ENCODE results near the gene NSF. TPM values are rescaled to one million over a fixed set of nuclear protein-coding genes. Genes with fewer than 3 reads are reported as not detected.

The NSF gene
- total and polyA plus RNA-seq, 2 donors (not counting 3 experiments of a cell fraction or from before 2014, with no cell fraction given) = 18.5 to 43.7 TPM

DNA sequence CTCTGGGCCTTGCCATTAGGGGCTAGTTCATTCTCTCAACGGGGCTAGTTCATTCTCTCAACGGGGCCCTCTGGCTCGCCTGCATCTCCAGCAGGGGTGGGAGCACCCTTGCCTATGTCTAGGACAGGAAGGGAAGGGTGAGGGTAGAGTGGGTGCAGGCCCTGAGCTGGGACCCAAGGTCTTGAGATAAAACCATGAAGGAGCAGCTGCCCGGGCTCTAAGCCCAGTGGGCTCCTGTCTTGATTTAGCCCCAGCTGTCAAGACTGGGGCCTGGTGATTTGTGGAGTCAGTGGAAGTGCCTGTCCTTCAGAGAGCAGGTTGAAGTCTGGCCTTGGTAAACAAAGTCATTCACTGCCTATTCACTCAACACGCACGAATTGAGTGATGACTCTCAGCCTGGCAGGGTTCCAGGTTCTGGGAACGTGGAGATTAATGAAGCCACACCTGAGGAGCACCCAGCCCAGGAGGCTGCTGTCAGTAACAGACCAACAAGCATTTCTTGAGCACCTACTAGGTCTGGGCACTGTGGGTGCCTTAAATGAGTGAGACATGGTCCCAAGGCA, 192.6 kb downstream of the NSF start:
- Histone ChIP-seq H3K9me3 (replicated peaks; ENCODE audit: control insufficient read depth, insufficient read depth, low read length) (no peaks in the 10 kb centered on the region), H3K4me3 (replicated peaks in 1 of 3; ENCODE audit: insufficient read depth in 1 of 3, low read depth in 1 of 3, low read length in 3 of 3) (no peak overlapping the region), H3K27me3 (ENCODE audit: control insufficient read depth in 2 of 2, insufficient read depth in 2 of 2, low read length in 2 of 2) (no peaks in the 10 kb centered on the region), H3K79me2 (ENCODE audit: control insufficient read depth, insufficient read depth, low read length) (no peaks in the 10 kb centered on the region), H4K20me1 (replicated peaks; ENCODE audit: control insufficient read depth, extremely low read depth, insufficient read depth, low read length) (no peaks in the 10 kb centered on the region), H3K9ac (replicated peaks; ENCODE audit: extremely low read depth, insufficient read depth, low read length) (no peak overlapping the region), H3K4me2 (ENCODE audit: insufficient read depth, low read length) (no peak overlapping the region), H2AFZ (ENCODE audit: low read depth, low read length) (no peak overlapping the region), H3K27ac (ENCODE audit: insufficient read depth, low read depth, low read length) (no peak overlapping the region), H3K36me3 (ENCODE audit: control insufficient read depth in 2 of 2, extremely low read depth in 1 of 2, insufficient read depth in 2 of 2, low read length in 2 of 2) (no peaks in the 10 kb centered on the region), H3K4me1 (ENCODE audit: control insufficient read depth, extremely low read depth, insufficient read depth, low read length) (no peaks in the 10 kb centered on the region), H3K9me1 (replicated peaks; ENCODE audit: control insufficient read depth, extremely low read depth, insufficient read depth, low read length) (no peaks in the 10 kb centered on the region)
- intact Hi-C loops (cut with micrococcal nuclease) = loop anchor here (10.0 kb wide), 1 partner anchor 52 kb away; no protein-coding TSS in a partner anchor
- TF ChIP-seq EZH2 (IDR thresholded peaks at IDR 0.05; ENCODE audit: borderline replicate concordance, low read depth, low read length, severe bottlenecking) (no peak), POLR2A (IDR thresholded peaks at IDR 0.05; ENCODE audit: low read depth, low read length) (no peak), GATA2 (IDR thresholded peaks at IDR 0.05; ENCODE audit: insufficient read depth, insufficient read length, low read depth, low read length) (no peak), JUN (IDR thresholded peaks at IDR 0.05; ENCODE audit: borderline replicate concordance, insufficient read depth, insufficient read length, low read depth) (no peak), POLR2AphosphoS5 (IDR thresholded peaks at IDR 0.05; ENCODE audit: insufficient read depth, low read depth, low read length) (no peak), MYC (IDR thresholded peaks at IDR 0.05; ENCODE audit: low read depth, low read length) (no peak), FOS (IDR thresholded peaks at IDR 0.05; ENCODE audit: borderline replicate concordance, insufficient read depth, low read length) (no peak)
- TF ChIP-seq, protein P1, sequence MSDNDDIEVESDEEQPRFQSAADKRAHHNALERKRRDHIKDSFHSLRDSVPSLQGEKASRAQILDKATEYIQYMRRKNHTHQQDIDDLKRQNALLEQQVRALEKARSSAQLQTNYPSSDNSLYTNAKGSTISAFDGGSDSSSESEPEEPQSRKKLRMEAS (IDR thresholded peaks at IDR 0.05; ENCODE audit: insufficient read depth, insufficient read length) = no peak
- TF ChIP-seq, protein P2, sequence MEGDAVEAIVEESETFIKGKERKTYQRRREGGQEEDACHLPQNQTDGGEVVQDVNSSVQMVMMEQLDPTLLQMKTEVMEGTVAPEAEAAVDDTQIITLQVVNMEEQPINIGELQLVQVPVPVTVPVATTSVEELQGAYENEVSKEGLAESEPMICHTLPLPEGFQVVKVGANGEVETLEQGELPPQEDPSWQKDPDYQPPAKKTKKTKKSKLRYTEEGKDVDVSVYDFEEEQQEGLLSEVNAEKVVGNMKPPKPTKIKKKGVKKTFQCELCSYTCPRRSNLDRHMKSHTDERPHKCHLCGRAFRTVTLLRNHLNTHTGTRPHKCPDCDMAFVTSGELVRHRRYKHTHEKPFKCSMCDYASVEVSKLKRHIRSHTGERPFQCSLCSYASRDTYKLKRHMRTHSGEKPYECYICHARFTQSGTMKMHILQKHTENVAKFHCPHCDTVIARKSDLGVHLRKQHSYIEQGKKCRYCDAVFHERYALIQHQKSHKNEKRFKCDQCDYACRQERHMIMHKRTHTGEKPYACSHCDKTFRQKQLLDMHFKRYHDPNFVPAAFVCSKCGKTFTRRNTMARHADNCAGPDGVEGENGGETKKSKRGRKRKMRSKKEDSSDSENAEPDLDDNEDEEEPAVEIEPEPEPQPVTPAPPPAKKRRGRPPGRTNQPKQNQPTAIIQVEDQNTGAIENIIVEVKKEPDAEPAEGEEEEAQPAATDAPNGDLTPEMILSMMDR (IDR thresholded peaks at IDR 0.05; ENCODE audit: extremely low read depth in 1 of 2, insufficient read depth in 1 of 2, low read depth in 1 of 2, low read length in 2 of 2) = no peak
- no peak for FAIRE-seq
- dilution Hi-C loops (cut with MboI; ENCODE audit: extremely low pct_ligation_motif_present, low sequenced_read_pairs) = no loop called here
- POLR2A ChIA-PET = no interaction called here
- DNase-seq (ENCODE audit: low read depth, low spot score) = no peak
- CTCF ChIA-PET = interaction anchor here (0.6 to 0.9 kb wide), 5 partner anchors 9 to 67 kb away, joined by 3 to 4 read pairs (median 3); no protein-coding TSS in a partner anchor
- BruUV-seq (replicated peaks) = no TSS peak
